OCI-LY3 (cell line): Measurements from ENCODE around the gene SGIP1.

Experiments used
- H2AFZ ChIP-seq: fragments of 200-600, 300-600 bp; shearing (Covaris generic); 2 replicates; pipeline ENCODE4 v1.6.0; 2014; ENCODE audit warnings: antibody characterized with exemption, low read depth, low read length
- H3K27ac ChIP-seq: fragments of 200-600, 300-600 bp; sonication (generic); 2 replicates; pipeline ENCODE4 v1.5.1; 2014; ENCODE audit warnings: mild to moderate bottlenecking, low read length, moderate library complexity, mixed read lengths
- H3K27me3 ChIP-seq: fragments of 200-600, 300-600 bp; sonication (generic); 2 replicates; pipeline ENCODE4 v1.6.1; 2014; ENCODE audit warnings: low read depth, low read length, mixed read lengths
- H3K36me3 ChIP-seq: fragments of 200-600, 300-600 bp; sonication (generic); replicated peaks from 2 replicates; pipeline ENCODE3; 2014; ENCODE audit warnings: low read depth, low read length, mixed read lengths
- H3K4me1 ChIP-seq: fragments of 300-600, 200-600 bp; sonication (generic); 2 replicates; pipeline ENCODE4 v1.6.1; 2014; ENCODE audit warnings: low read length, mixed read lengths
- H3K4me2 ChIP-seq: fragments of 200-600, 300-600 bp; sonication (generic); 2 replicates; pipeline ENCODE4 v1.6.1; 2014; ENCODE audit warnings: low read length, mixed read lengths
- H3K4me3 ChIP-seq: fragments of 300-600, 200-600 bp; sonication (generic); 2 replicates; pipeline ENCODE4 v1.5.1; 2014; ENCODE audit warnings: antibody characterized with exemption, mild to moderate bottlenecking, low read length, moderate library complexity
- H3K79me2 ChIP-seq: fragments of 300-600, 200-600 bp; shearing (Covaris generic); 2 replicates; pipeline ENCODE4 v1.6.1; 2014; ENCODE audit warnings: mild to moderate bottlenecking, low read length, mixed read lengths
- H3K9ac ChIP-seq: fragments of 300-600, 200-600 bp; shearing (Covaris generic); 2 replicates; pipeline ENCODE4 v1.6.0; 2014; ENCODE audit warnings: mild to moderate bottlenecking, low read length, moderate library complexity
- H3K9me3 ChIP-seq: fragments of 200-600, 300-600 bp; shearing (Covaris generic); 2 replicates; pipeline ENCODE4 v1.6.1; 2014; ENCODE audit warnings: low read length, mixed read lengths; ENCODE audit not compliant: insufficient read depth
- H4K20me1 ChIP-seq: fragments of 200-600, 300-600 bp; sonication (generic); 2 replicates; pipeline ENCODE4 v1.6.1; 2016; ENCODE audit warnings: low read length, mixed read lengths; ENCODE audit not compliant: insufficient read depth
- EZH2phosphoT487 ChIP-seq: fragments of 200-600 bp; shearing (Covaris generic); IDR thresholded peaks from 2 replicates; pipeline ENCODE4 v1.6.1; 2018; ENCODE audit warnings: antibody characterized with exemption, mixed run types, low read depth
- TF ChIP-seq, protein P1 (sequence below): fragments of 200-600, 300-600 bp; sonication (generic); IDR thresholded peaks from 2 replicates; pipeline ENCODE4 v1.5.1; 2014; ENCODE audit warnings: antibody characterized with exemption, low read length, low read depth

SGIP1 gene

GRCh38 chr1:66578841-66579240, 44.9 kb downstream of the SGIP1 start:
- Histone ChIP-seq H3K27ac (no peak overlapping the region), H3K4me3 (no peak overlapping the region), H3K79me2 (no peaks in the 10 kb centered on the region), H3K9ac (no peak overlapping the region), H3K9me3 (no peaks in the 10 kb centered on the region), H3K27me3 (no peaks in the 10 kb centered on the region), H3K4me2 (no peak overlapping the region), H3K36me3 (no peaks in the 10 kb centered on the region), H3K4me1 (no peaks in the 10 kb centered on the region), H2AFZ (no peak overlapping the region), H4K20me1 (no peaks in the 10 kb centered on the region)
- TF ChIP-seq, protein P1, sequence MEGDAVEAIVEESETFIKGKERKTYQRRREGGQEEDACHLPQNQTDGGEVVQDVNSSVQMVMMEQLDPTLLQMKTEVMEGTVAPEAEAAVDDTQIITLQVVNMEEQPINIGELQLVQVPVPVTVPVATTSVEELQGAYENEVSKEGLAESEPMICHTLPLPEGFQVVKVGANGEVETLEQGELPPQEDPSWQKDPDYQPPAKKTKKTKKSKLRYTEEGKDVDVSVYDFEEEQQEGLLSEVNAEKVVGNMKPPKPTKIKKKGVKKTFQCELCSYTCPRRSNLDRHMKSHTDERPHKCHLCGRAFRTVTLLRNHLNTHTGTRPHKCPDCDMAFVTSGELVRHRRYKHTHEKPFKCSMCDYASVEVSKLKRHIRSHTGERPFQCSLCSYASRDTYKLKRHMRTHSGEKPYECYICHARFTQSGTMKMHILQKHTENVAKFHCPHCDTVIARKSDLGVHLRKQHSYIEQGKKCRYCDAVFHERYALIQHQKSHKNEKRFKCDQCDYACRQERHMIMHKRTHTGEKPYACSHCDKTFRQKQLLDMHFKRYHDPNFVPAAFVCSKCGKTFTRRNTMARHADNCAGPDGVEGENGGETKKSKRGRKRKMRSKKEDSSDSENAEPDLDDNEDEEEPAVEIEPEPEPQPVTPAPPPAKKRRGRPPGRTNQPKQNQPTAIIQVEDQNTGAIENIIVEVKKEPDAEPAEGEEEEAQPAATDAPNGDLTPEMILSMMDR, result no peak
- TF ChIP-seq EZH2phosphoT487, result no peak

DNA sequence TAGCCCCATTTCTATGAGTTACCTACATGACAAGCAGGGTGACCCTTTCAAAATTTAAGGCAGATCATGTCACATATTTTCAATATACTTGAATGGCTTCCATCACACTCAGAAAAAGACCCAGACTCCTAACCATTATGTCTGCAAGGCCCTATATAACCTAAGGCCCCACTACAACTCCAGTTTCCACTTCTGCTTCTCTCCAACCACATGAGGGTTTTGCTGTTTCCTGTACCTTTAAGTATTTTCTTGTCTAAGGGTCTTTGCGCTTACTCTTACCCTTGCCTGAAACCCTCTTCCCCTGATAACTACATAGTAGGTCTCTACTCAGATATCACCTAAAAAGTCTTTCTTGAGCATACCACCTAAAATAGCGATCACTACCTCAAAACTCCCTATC, 46.1 kb downstream of the SGIP1 start:
- H3K36me3 ChIP-seq, result no peaks in the 10 kb centered on the region
- no peak overlapping the region for H3K4me3 ChIP-seq
- H2AFZ ChIP-seq, result no peak overlapping the region
- H3K79me2 ChIP-seq, result no peaks in the 10 kb centered on the region
- H3K9ac ChIP-seq, result no peak overlapping the region
- H3K9me3 ChIP-seq, result no peaks in the 10 kb centered on the region
- H3K27ac ChIP-seq, result no peak overlapping the region
- no peaks in the 10 kb centered on the region for H3K27me3 ChIP-seq
- H3K4me1 ChIP-seq, result no peaks in the 10 kb centered on the region
- H3K4me2 ChIP-seq, result no peak overlapping the region
- no peak for TF ChIP-seq EZH2phosphoT487
- TF ChIP-seq, protein P1, result no peak
- H4K20me1 ChIP-seq, result no peaks in the 10 kb centered on the region

GRCh38 chr1:66583021-66583420, 49.1 kb downstream of the SGIP1 start:
- H3K27ac ChIP-seq, result no peak overlapping the region
- no peak overlapping the region for H2AFZ ChIP-seq
- no peaks in the 10 kb centered on the region for H3K27me3 ChIP-seq
- H3K9ac ChIP-seq, result no peak overlapping the region
- no peak overlapping the region for H3K4me2 ChIP-seq
- H3K4me3 ChIP-seq, result no peak overlapping the region
- TF ChIP-seq, protein P1, result no peak
- H3K79me2 ChIP-seq, result no peaks in the 10 kb centered on the region
- H3K9me3 ChIP-seq, result no peaks in the 10 kb centered on the region
- H3K36me3 ChIP-seq, result no peaks in the 10 kb centered on the region
- no peaks in the 10 kb centered on the region for H3K4me1 ChIP-seq
- no peaks in the 10 kb centered on the region for H4K20me1 ChIP-seq

- Histone ChIP-seq H3K9ac (no peak overlapping the region), H3K4me1 (0 out of 2 replicates have a peak, but pooled peaks cover 2% of the 10 kb centered on the region), H3K4me2 (no peak overlapping the region), H3K36me3 (no peaks in the 10 kb centered on the region), H3K79me2 (no peaks in the 10 kb centered on the region), H3K9me3 (no peaks in the 10 kb centered on the region), H2AFZ (no peak overlapping the region), H3K4me3 (no peak overlapping the region), H3K27me3 (no peaks in the 10 kb centered on the region), H4K20me1 (no peaks in the 10 kb centered on the region), H3K27ac (no peak overlapping the region)
- TF ChIP-seq, protein P1, result no peak
- no peak for TF ChIP-seq EZH2phosphoT487
These were observed 51.0 kb downstream of the SGIP1 start for GRCh38 chr1:66585002-66585401.
